NCI-H1930 (cell line): ENCODE results near the gene MFSD2A.
"Not testable (repeated sequence)": the region's sequence is repeated elsewhere in the genome, so short reads cannot be mapped to it uniquely, and the experiment has no call there.

Experiments
- DNase-seq, 2 experiments: peaks; one replicate each; lab custom pipeline; 2025; lab: John Stamatoyannopoulos, UW

MFSD2A gene

DNA sequence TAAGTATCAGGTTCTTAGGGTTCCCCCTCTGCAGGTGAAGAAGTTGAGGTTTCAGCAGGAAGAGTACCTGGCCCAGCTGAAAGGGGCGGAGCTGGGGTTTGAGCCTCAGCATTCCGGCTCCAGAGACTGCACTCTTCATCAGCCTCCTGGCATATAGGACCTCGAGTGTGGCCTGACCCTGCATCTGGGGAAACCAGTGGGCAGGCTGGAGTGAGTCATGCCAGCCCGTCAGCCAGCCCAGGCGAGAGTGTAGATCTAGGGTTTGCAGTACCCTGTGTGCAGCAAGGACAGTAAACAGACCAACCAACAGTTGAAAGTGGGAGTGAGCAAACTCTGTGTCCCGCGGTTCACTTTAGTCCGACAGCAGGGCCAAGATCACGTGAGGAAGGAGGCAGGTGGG lies 14.1 kb downstream of the MFSD2A start:
- DNase-seq: no peak

DNA sequence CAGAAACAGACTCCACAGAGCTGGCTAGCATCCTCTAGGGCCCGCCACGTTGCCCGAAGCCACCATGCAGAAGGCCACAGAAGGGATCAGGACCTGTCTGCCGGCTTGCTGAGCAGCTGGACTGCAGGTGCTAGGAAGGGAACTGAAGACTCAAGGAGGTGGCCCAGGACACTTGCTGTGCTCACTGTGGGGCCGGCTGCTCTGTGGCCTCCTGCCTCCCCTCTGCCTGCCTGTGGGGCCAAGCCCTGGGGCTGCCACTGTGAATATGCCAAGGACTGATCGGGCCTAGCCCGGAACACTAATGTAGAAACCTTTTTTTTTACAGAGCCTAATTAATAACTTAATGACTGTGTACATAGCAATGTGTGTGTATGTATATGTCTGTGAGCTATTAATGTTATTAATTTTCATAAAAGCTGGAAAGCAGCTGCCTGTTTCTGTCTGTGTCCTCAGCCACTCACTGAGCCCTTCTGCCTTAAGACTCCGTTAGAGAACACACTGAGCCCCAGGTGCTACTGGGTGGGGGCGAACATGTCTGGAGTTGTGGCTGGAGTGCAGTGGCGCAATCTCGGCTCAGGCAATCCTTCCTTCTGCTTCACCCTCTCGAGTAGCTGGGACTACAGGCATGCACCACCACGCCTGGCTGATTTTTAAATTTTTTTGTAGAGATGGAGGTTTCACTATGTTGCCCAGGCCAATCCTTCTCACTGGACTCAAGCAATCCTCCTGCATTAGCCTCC lies 14.8 kb downstream of the MFSD2A start:
- no peak for DNase-seq

DNA sequence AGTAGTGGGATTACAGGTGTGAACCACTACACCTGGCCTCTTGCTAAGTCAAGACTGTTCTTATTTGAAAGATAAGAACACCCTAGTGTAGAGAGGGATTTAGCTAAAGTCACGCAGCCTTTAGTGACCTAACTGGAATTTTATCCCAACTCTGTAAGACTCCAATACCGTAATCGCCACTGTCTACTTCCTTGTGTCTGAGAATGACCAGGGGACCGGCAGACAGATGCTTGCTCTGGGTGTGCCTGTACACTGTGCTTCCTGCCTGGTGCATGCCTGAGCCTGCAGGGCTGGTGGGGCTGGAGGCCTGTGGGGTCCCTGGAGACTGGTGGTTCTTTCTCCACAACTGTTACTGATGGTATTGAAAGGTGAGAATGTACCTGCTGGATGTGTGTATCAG lies 15.3 kb downstream of the MFSD2A start:
- DNase-seq: no peak

DNA sequence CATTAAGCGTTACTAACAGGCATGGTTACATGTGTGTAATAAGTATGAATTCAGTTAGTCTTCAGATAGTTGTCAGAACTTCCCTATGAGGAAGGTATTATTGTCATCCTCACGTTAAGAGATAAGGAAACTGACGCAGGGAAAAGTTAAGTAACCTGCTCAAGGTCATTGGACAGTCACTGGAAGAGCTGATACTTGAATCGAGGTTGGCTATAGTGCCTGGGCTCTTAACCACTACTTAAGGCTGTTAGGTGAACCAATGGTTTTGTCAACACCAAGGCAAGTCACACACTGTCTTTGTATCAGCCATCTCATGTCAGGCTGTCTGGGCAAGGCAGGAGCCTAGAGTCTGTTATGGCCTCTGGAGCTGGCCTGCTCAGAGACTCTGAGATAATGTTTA lies 16.2 kb downstream of the MFSD2A start:
- no peak for DNase-seq

DNA sequence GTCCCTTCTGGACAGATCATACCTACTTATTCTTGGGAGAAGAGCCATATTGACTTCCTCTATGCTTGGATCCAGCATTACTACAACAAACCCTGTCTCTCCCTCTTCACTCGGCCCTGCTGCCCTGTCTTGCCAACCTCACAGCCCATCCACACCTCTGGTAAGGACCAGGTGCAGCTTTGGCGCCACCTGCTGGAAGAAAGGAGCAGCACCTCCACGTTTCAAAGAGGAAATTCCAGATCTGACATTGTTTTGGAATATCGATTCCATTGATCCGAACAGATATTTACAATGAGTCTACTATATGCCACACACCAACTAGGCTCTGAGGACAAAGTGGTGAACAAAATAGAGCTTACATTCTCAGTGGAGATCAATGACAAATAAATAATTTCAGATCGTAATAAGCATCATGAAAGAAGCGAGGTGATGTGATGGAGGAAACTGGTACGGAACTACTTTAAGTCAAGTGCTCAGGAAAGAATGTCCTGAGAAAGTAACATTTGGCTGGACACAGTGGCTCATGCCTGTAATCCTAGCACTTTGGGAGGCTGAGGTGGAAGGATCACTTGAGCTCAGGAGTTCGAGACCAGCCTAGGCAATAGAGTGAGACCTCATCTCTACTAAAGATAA lies 18.7 kb downstream of the MFSD2A start:
- DNase-seq: peak; percentile 31 to 62

DNA sequence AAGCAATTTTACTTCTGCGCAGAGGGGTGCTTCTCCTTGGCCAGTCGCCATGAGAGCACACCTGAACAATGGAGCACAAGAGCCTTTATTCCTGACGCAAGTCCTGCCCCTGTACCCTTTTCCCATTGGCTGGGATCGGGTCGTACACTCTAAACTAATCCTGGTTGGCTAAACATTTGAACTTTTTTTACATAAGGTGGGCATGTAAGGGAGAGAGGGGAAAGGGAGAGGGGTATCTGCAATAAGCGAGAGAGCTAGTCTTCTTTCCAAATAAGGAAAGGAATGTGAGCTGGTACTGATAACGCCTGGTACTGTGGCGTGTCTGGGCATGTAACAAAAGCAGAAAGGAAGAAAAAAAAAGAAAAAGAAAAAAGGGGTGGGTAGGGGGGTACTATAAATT lies 21.8 kb downstream of the MFSD2A start:
- DNase-seq: no peak

DNA sequence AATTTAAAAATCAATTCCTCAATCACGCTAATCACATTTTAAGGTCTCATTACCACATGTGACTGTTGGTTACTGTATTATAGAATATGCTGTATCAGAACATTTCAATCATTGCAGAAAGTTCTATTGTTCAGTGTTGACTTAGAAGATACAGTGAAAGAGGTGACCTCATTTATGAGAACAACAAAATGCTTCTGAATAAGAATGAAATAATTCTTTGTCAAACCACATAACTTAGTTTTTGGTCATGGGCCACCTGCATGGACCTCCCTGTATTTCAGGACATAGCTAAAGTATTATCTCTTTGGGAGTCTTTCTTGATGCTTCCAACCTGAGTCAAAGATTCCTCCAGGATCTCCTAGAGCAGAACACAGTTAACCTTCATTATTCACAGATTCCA lies 22.3 kb downstream of the MFSD2A start:
- DNase-seq: no peak

DNA sequence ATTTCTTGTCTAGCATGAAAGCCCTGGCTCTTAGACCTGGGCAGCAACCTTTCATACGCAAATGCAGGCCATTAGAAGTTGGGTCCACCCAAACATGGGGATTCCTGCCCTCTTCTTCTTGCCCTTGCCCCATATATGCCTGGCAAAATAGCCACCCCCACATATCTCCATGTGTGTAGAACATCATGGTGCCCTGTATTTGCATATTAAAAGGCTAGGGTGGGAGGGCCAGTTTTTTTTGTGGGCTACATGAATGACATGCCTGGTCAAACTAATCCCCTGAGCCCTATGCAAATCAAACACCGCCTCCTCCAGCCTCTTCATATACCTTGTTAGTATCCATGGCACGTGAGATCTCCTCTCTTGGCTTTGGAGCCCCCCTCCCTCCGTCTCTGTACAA lies 24.7 kb downstream of the MFSD2A start:
- DNase-seq: no peak

DNA sequence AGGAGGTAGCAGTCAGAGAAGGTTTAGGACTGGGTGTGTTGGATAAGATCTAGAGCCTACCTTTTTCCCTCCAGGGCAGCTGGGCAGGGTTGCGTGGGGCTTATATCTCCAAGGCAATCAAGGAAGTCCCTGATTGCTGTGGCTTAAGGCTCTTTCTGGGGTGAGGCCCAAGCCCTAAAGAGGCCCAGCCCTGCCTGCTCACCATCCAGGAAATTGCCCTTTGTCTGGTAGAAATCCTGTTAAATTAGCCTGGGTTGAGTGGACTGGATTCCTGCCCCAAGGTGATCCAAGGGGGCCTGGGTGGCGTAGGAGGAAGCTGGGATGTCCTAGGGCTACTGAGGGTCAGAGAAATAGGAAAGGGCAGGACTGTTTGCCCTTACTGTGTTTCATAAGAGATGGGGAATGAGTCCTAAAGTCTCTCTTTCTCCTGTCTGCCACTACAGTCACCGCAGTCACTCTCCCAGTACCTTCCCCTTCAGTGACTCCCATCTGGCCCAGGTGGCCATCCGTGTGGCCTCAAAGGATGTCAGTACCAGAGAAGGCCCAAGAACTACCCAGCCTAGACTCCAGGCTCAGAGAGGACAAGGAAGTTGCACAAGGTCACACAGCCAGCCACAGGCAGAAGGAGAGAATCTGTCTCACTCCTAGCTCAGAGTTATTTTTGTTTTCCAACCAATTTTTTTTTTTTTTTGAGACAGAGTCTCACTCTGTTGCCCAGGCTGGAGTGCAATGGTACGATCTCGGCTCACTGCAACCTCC lies 25.8 kb downstream of the MFSD2A start:
- no peak for DNase-seq

DNA sequence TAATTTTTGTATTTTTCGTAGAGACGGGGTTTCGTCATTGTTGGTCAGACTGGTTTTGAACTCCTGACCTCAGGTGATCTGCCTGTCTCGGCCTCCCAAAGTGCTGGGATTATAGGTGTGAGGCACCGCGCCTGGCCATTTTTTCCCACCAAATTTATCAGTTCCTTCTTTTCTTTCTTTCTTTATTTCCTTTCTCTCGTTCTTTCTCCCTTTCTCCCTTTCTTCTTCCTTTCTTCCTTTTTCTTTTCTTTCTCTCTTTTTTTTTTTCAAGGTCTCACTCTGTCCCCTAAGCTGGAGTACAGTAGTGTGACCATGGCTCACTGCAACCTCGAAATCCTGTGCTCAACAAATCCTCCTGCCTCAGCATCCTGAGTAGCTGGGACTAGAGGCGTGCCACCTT lies 26.4 kb downstream of the MFSD2A start:
- DNase-seq: no peak

DNA sequence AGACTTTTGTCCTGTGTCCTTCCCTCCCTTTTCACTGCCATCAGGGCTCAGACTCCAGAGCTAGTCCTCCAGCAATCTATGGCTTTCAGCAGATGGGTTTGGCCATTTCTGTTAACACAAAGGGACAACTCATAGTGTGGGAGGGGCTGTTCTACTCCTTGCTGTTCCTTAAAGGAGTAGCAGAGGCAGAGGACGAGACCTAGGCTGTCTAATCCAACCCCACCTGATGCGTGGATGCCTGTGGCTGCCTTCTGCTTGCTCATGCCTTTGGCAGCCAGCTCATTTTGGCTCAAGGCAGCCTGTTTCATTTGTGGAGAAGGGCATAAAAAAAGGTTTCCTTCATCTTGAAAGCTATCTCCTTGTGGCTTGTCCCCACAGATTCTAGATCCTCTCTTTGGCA lies 27.0 kb downstream of the MFSD2A start:
- DNase-seq: no peak

DNA sequence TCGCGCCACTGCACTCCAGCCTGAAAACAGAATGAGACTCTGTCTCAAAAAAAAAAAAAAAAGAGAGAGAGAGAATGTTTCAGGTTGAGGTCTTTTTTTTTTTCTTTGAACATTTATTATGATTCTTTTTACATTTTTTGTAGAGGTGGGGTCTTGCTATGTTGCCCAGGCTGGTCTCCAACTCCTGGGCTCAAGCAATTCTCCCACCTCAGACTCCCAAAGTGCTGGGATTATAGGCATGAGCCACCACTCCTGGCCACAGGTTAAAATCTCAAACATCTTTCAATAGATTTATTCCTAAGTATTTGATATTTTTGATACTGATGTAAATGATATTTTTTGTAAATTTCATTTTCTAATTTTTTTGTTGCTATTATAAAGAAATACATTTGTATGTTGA lies 29.5 kb downstream of the MFSD2A start:
- DNase-seq: not testable (repeated sequence)

DNA sequence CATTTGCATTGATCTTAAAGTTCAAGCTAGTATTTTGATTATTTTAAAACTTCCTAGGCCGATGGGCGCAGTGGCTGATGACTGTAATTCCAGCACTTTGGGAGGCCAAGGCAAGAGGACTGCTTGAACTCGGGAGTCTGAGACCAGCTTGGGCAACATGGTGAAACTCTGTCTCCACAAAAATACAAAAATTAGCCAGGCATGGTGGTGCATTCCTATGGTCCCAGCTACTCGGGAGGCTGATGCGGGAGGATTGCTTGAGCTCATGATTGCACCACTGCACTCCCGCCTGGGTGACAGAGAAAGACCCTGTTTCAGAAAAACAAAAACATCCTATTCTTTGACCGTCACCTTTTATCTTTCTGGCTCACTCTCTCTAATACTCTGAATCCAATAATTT lies 30.0 kb downstream of the MFSD2A start:
- no peak for DNase-seq

DNA sequence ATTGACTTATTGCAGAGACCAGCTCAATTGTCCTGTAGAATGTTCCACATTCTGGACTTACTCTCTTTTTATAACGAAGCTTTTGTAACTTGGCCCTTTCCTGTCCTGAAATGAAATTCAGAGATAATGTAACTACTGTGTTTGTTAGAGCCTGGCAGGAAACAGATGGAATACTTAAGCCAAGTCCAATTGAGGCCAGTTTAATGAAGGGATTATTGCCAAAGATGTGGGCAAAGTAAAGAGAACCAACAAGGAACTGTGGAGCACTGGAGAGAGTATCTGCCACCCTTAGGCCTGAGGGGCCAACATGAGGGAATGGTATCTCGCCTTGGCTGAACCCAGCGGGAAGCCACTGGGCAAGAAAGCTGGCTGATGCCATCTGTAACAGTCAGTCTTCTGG lies 32.9 kb downstream of the MFSD2A start:
- DNase-seq: no peak

DNA sequence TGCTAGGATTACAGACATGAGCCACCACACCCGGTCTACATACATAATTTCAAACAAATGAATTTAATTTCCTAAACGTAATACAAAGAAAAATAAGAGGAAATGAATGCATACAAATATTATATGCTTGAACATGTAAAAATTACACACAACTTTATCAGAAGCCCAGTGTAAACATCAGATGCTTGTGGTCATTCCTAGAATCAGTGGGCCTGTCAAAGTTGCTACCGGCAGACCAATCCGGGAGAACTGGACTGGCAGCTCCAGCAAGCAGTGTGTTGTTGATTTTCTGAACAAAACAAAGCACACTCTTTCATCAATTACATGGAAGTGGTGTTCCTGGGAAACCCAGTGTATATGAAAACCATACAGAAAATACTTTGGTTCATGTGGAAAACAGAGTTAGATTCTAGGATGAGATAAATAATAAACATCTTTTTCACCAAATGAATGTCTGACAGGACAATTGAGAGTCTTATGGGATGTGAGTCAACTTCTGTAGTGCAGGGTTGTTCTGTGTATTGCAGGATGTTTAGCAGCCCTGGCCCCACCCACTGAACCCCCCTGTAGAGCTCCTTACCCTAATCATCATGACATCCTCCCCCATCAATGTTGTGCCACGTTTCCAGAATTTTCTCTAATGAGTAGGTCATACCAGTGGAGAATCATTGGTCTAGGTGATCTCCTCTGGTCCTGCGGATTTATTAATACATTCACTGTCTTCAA lies 33.8 kb downstream of the MFSD2A start:
- no peak for DNase-seq

DNA sequence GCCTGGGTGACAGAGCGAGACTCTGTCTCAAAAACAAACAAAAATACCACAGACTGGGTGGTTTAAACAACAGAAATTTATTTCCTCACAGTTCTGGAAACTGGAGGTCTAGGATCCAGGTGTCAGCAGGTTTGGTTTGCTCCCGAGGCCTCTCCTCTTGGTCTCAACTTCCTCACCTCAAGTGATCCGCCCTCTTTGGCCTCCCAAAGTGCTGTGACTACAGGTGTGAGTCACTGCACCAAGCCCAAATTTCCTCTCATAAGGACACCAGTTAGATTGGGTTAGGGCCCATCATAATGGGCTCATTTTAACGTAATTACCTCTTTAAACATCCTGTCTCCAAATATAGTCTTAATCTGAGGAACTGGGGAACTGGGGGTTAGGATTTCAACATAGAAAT lies 35.5 kb downstream of the MFSD2A start:
- DNase-seq: no peak

DNA sequence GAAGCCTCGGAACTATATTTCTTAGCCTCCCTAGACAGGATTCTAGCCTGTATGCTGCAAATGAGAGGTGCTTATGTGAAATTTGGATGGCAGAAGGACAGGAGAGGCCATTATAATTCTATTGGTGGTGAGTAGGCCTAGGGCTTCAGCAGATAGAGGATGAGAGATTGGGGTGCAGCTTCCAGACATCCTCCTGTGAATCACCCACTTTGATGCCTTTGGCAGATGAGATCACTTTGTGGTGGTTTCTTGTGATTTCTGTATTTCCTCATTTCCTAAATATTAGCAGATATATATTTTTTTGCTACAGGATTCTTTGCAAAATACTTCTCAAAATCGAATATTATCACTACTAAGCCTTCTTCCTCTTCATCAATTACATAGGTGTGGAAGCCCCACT lies 37.3 kb downstream of the MFSD2A start:
- DNase-seq: no peak

DNA sequence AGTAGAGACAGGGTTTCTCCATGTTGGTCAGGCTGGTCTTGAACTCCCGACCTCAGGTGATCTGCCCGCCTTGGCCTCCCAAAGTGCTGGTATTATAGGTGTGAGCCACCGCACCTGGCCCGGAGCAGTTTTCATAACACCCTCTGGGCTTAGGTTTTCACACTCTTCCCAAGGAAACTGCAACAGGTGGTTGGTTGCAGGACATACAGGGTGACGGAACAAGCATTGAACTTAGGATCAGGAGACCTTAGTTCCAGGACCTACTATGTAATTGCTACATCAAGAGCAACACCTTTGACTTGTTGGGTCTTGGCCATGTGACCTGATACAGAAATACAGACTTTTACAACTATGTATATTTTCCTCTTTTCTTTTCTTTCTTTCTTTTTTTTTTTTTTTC lies 37.9 kb downstream of the MFSD2A start:
- no peak for DNase-seq

DNA sequence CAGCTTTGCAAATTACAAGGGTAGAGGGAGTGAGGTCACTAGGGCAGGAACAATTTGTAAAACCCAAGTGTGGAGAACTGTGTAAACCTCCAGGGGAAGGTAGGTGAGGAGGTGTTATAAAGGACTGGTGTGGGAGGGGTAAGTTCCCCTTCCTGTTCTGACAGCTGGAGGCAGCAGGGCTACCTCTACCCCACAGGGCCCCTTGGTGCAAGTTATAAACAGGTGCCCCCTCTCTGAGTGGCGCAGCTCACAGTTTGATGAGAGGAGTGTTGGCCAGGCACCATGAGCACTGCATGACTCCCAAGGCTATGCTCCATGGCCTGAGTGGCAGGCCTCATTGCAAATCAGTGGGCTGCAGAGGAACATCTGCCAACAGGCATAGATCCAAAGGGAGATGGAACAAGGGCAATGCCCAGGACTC lies 41.0 kb downstream of the MFSD2A start:
- no peak for DNase-seq

DNA sequence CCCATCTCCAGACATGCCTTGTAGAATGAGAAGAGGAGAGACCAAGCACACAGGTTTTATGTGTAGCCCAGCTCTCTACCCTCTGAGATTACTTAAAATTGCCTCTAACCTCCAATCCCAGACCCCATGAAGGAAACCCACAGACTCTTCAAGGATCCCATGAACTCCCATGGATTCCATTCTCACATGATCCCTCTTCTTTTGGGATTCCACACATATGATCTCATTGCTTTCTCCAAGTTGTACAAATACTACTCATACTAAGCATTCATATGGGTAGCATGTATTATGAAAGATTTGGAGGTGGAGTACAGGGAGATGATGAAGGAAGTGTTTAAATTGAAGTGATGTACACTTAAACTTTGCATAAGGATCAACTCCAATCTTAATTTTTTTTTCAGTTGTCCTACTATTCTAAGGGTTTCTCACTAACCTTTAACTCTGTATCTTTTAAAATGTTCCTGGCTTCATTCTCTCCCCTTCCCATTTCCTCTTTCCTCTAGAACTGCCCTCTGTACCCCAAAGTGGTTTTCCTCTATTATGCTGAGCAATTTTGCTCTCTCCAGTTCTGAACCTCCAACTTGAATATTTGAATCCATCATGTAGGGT lies 41.6 kb downstream of the MFSD2A start:
- DNase-seq: no peak

DNA sequence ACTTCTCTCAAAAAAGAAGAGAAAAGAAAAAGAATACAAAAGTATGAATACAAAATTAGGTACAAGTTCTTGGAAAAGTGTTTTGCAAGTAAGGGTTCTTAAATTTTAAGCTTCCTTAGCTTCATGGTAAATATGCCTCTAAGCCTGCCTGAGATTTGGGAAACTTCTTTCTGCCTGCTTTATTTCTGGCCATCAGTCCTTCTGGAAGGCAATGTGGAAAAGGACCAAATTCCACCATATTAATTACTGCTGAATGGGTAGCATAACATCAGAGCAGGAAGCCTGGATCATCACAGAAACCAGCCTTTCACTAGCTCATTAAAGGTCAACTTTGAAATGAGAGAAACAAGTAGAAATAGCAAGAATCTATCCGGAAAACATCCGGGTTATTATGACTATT lies 46.5 kb downstream of the MFSD2A start:
- no peak for DNase-seq
